Activated CD4-positive, alpha-beta T cell treated with anti-CD3 and anti-CD28 coated beads, Interleukin-2, amount 10 ng/mL, durations not matched to agents 7 days and 5 days (primary cell): ENCODE results near the gene G6PC2. TPM values are rescaled to one million over a fixed set of nuclear protein-coding genes. Genes with fewer than 3 reads are reported as not detected.
A peak's percentile ranks its signal among the peaks of the same experiment; 100 is the strongest.

Source experiments
- CTCF ChIA-PET: fragments of 350-600 bp; sonication (Branson Sonifier 250); formaldehyde crosslinking; loops from one replicate; lab custom pipeline; 2021; ENCODE audit warnings: antibody characterized with exemption; lab: Charles Lee
- POLR2A ChIA-PET: fragments of 350-600 bp; sonication (Branson Sonifier 250); formaldehyde crosslinking; loops from one replicate; lab custom pipeline; 2021; ENCODE audit warnings: antibody characterized with exemption; lab: Charles Lee
- DNase-seq: peaks from one replicate; pipeline ENCODE4 v3.0.0-alpha.2; 2020
- H3K27ac Mint-ChIP-seq: one replicate; pipeline ENCODE4 v1.8.0; 2021; ENCODE audit warnings: mild to moderate bottlenecking, moderate library complexity, mixed read lengths
- H3K27me3 Mint-ChIP-seq: one replicate; pipeline ENCODE4 v1.8.0; 2021; ENCODE audit warnings: mixed read lengths
- H3K36me3 Mint-ChIP-seq: one replicate; pipeline ENCODE4 v1.8.0; 2021; ENCODE audit warnings: low read depth, mixed read lengths
- H3K4me1 Mint-ChIP-seq: one replicate; pipeline ENCODE4 v1.8.0; 2021; ENCODE audit warnings: mixed read lengths
- H3K4me3 Mint-ChIP-seq: one replicate; pipeline ENCODE4 v1.8.0; 2021; ENCODE audit warnings: mild to moderate bottlenecking, moderate library complexity, mixed read lengths
- H3K9me3 Mint-ChIP-seq: one replicate; pipeline ENCODE4 v1.8.0; 2021; ENCODE audit warnings: mixed read lengths
- total RNA-seq, 2 experiments: library from RNA; stranded (reverse); gene quantifications; one replicate each; pipeline ENCODE4 v1.2.3, GENCODE V29; 2021

Gene G6PC2
- total RNA-seq, 2 experiments from 2014 or later, result not detected

DNA sequence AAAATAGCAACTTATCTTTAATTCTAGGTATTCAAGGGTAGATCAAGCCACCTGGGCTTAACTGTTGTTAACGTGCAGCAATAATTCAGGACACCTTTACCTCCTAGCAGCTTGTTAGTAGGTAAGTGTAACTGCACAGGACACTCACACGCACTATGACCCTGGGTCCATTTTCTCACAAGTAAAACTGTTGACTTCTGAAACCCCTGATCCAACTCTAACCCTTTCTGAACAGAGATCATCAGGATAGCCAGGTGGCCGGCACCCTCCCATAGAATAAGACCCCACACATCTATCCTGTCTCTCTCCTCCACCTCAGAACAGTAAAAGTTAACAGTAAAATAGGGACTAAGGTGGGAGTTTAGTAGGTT, 11.5 kb upstream of the G6PC2 start:
- peak overlapping the region; percentile 90 for H3K4me3 Mint-ChIP-seq
- ChIA-PET CTCF (no interaction called here), POLR2A (interaction anchor here (0.6 kb wide), 1 partner anchor 14 kb away, joined by 5 read pairs; no protein-coding TSS in a partner anchor)
- peaks cover 24% of the 10 kb centered on the region for H3K27me3 Mint-ChIP-seq
- peaks cover 35% of the 10 kb centered on the region for H3K4me1 Mint-ChIP-seq
- peaks cover 39% of the 10 kb centered on the region for H3K36me3 Mint-ChIP-seq
- peak overlapping the region; percentile 98 for H3K27ac Mint-ChIP-seq
- no peaks in the 10 kb centered on the region for H3K9me3 Mint-ChIP-seq
- DNase-seq, result peak; percentile 8

DNA sequence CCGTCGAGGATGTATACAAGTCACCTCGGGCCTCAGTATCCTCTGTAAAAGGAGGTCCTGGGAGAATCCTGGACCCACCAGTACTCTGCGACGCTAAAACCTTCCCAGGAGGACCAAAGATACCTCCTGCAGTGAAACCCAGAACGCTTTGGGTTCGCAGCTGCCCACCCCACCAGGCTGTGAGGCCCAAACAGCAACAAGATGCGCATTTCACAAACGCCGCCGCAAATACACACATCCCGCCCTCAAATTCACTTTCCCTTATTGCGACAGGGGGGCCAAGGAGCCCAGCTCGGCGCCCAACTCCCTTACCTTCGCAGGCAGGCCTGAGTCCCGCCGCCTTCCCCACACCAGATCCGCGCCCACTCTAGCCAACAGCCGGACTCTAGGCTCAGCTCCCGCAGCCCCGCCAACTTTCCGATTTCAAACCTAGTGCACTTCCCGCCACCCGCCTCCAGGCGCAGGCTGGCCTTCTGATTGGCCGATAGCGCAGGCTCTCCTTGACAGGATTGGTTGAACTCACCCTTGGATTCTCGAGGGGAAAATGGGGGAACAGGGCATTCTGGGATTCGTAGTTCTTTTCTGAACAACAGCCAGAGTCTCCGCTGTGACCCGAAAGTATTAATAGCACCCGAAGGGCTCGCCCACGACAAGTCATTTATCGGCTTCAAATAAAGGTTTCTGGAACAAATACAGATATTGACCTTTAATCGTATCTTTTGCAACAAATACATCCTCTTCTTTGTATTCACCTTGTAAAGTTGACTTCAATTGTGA, 10.9 kb upstream of the G6PC2 start, which contains the start of gene SPC25:
Gene SPC25, minus strand, starts transcription at position 425 of the 777 bp plus-strand sequence. CDS start 911 bp downstream, outside the sequence.
- H3K4me1 Mint-ChIP-seq, result peaks cover 32% of the 10 kb centered on the region
- no peaks in the 10 kb centered on the region for H3K9me3 Mint-ChIP-seq
- peak within 1 kb of the TSS; percentile 98 for H3K27ac Mint-ChIP-seq
- DNase-seq, result peak; percentile 94
- ChIA-PET POLR2A (interaction anchor here (0.6 kb wide), 1 partner anchor 15 kb away, joined by 5 read pairs; no protein-coding TSS in a partner anchor), CTCF (interaction anchor here (0.7 kb wide), 1 partner anchor 13 kb away, joined by 3 read pairs; no protein-coding TSS in a partner anchor)
- H3K36me3 Mint-ChIP-seq, result peaks cover 35% of the 10 kb centered on the region
- peaks cover 28% of the 10 kb centered on the region for H3K27me3 Mint-ChIP-seq
- peak within 1 kb of the TSS; percentile 90 for H3K4me3 Mint-ChIP-seq

DNA sequence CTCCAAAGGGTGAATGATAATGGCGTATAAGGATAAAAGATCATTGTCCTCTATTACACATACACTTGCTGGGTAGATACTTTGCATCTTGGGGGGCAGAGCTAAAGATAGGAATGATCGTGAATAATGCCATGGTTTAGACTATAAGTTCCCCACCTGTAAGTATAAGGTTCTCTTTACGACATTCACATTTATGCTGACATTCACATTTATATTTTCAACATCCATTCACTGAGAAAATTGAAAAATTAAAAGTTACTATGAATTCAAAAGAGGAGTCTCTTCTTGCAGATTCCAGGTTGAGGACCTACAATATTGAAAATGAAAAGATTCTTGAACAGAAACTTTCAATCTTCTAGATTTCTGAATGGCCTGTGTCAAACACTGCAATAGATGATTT, 8.8 kb upstream of the G6PC2 start:
- peaks cover 38% of the 10 kb centered on the region for H3K27me3 Mint-ChIP-seq
- H3K4me1 Mint-ChIP-seq, result peaks cover 24% of the 10 kb centered on the region
- H3K4me3 Mint-ChIP-seq, result no peak overlapping the region
- ChIA-PET POLR2A (no interaction called here), CTCF (interaction anchor here (1.0 kb wide), 1 partner anchor 12 kb away, joined by 3 read pairs; no protein-coding TSS in a partner anchor)
- peaks cover 18% of the 10 kb centered on the region for H3K36me3 Mint-ChIP-seq
- no peak overlapping the region for H3K27ac Mint-ChIP-seq
- DNase-seq, result no peak
- no peaks in the 10 kb centered on the region for H3K9me3 Mint-ChIP-seq

DNA sequence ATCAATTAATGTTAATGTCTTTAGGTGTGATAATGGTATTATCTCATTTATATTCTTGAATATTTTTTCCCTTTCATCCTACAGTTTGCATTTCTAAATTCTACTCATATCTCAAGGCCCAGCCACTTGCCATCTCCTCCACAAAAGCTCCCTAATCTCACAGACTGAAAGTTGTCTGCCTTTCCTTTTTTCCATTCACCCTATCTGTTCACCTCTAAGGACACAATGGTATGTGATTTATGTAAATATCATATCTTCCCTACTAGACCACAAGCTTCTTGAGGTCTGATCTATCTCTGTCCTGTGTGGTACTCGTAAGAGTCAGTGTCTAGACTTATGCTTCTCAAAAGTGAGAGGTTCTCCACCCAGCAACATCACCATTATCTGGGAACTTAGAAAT, 7.0 kb upstream of the G6PC2 start:
- Mint-ChIP-seq H3K36me3 (peaks cover 6% of the 10 kb centered on the region), H3K27me3 (peaks cover 39% of the 10 kb centered on the region), H3K4me1 (peaks cover 16% of the 10 kb centered on the region), H3K4me3 (no peak overlapping the region), H3K27ac (no peak overlapping the region), H3K9me3 (no peaks in the 10 kb centered on the region)
- ChIA-PET POLR2A (no interaction called here), CTCF (no interaction called here)
- DNase-seq, result no peak

DNA sequence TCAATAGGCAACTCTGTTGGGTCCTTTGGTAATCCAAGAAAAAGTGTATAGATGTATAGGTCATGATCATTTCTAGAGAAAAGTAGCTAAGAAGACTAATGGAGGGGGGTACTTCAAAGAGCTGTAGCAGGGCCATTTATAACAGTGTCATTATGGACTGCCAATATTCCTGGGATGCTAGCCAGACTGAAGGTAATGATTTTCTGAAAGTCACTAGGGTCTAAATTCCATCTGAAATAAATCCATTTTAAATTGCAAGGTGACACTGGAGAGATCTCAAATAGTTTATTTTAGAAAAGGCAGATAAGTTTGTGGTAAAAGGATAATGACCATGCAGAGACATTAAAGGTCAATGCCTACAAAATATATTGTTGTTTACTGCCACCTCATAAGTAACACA, 6.4 kb upstream of the G6PC2 start:
- CTCF ChIA-PET, result no interaction called here
- POLR2A ChIA-PET, result no interaction called here
- Mint-ChIP-seq H3K36me3 (peaks cover 3% of the 10 kb centered on the region), H3K4me1 (peaks cover 9% of the 10 kb centered on the region), H3K27ac (no peak overlapping the region), H3K4me3 (no peak overlapping the region), H3K9me3 (no peaks in the 10 kb centered on the region), H3K27me3 (peaks cover 43% of the 10 kb centered on the region)
- DNase-seq, result no peak

DNA sequence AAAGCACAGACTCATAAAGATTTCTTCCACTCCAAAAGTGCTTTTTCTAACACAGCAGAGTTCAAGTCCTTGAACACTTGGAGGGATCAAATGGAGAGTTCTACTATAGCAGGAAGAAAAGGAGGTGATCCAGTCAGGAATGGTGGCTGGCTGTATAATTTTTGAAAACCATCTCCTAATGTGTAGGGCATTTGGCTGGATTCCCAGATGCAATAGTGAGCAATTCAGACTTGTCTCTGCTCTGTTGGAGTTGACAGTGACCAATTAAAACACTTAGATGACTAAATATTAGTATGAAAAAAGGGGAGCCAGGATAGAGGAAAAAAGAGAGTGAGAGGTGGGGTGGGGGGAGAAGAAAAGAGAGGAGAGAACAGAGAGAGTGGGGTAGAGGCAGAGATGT, 5.3 kb upstream of the G6PC2 start:
- H3K9me3 Mint-ChIP-seq, result no peaks in the 10 kb centered on the region
- POLR2A ChIA-PET, result no interaction called here
- H3K27me3 Mint-ChIP-seq, result peaks cover 51% of the 10 kb centered on the region
- H3K4me3 Mint-ChIP-seq, result no peak overlapping the region
- peaks cover 1% of the 10 kb centered on the region for H3K4me1 Mint-ChIP-seq
- no peaks in the 10 kb centered on the region for H3K36me3 Mint-ChIP-seq
- no peak for DNase-seq
- H3K27ac Mint-ChIP-seq, result no peak overlapping the region
- CTCF ChIA-PET, result no interaction called here

DNA sequence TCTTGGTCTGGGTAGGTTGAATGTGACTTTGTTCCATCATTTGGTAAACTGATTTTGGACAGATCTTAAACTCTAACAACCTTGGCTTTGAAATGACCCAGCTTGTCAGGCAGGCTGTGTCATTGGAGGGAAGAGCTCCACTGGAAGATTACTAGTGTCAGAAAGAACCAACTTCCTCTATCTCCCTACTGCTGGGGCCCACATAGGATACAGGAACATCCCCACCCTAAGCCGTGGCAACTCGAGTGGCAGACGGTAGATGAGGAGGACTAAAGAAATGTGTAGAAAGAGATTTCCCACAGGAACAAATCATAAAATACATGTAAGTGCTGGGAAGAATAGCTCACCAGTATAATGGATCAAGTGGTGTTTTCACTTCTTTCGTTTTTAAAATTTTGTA, 4.3 kb upstream of the G6PC2 start:
- no peaks in the 10 kb centered on the region for H3K36me3 Mint-ChIP-seq
- no peaks in the 10 kb centered on the region for H3K4me1 Mint-ChIP-seq
- no peak overlapping the region for H3K4me3 Mint-ChIP-seq
- no peak for DNase-seq
- H3K27ac Mint-ChIP-seq, result no peak overlapping the region
- POLR2A ChIA-PET, result no interaction called here
- H3K27me3 Mint-ChIP-seq, result peaks cover 50% of the 10 kb centered on the region
- CTCF ChIA-PET, result interaction anchor here (1.0 kb wide), 1 partner anchor 13 kb away, joined by 3 read pairs; no protein-coding TSS in a partner anchor
- H3K9me3 Mint-ChIP-seq, result no peaks in the 10 kb centered on the region

DNA sequence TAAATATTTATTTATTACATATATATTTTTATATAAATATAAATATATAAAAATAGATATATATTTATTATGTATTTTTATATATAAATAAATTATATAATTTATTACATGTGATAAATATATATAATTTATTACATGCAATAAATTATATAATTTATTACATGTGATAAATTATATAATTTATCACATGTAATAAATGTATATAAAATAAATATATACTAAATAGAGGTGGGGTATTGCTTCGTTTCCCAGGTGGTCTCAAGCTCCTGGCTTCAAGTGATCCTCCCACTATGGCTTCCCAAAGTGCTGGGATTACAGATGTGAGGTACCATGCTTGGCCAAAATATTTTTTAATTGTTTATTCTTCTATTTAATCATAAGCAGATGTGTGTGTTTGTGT, 3.6 kb upstream of the G6PC2 start:
- Mint-ChIP-seq H3K9me3 (no peaks in the 10 kb centered on the region), H3K4me3 (no peak overlapping the region), H3K4me1 (no peaks in the 10 kb centered on the region), H3K36me3 (no peaks in the 10 kb centered on the region), H3K27ac (no peak overlapping the region), H3K27me3 (peaks cover 47% of the 10 kb centered on the region)
- CTCF ChIA-PET, result interaction anchor here (1.0 kb wide), 1 partner anchor 12 kb away, joined by 3 read pairs; no protein-coding TSS in a partner anchor
- DNase-seq, result no peak
- POLR2A ChIA-PET, result no interaction called here

DNA sequence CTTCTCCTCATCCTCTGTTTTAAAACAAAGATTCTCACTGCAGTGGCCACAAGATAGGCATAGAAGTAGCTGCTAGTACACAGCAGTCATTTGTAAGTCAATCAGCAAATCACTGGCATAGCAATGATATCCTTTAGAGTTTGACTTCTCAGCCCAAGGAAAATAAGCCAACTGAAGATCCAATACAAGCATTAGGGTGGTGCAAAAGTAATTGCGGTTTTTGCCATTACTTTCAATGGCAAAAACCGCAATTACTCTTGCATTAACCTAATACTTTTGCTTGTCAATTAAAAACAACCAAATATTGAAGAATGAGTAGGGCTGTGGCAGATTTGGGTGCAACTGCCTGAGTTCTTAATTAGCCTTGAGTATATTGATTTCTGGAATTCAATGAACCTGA, 2.8 kb downstream of the G6PC2 start:
- peaks cover 51% of the 10 kb centered on the region for H3K27me3 Mint-ChIP-seq
- CTCF ChIA-PET, result no interaction called here

DNA sequence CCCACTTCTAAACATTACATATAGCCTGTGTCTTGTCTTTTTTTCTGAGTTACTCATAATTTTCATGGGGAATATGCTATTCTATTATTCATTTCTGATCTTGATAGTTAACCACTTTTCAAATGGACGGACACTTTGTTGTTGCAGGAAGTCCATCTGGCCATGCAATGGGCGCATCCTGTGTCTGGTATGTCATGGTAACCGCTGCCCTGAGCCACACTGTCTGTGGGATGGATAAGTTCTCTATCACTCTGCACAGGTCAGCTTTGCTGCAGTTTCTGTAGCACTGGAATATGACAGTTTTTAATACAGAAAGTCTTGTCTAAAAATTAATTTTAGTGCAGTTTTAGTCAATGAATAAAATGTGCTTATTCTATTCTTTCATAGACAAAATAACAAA, 3.3 kb downstream of the G6PC2 start:
- H3K36me3 Mint-ChIP-seq, result no peaks in the 10 kb centered on the region
- no peak for DNase-seq
- no peaks in the 10 kb centered on the region for H3K4me1 Mint-ChIP-seq
- ChIA-PET CTCF (no interaction called here), POLR2A (no interaction called here)
- H3K27me3 Mint-ChIP-seq, result peaks cover 52% of the 10 kb centered on the region
- H3K27ac Mint-ChIP-seq, result no peak overlapping the region
- H3K9me3 Mint-ChIP-seq, result no peaks in the 10 kb centered on the region
- no peak overlapping the region for H3K4me3 Mint-ChIP-seq

More for the DNA sequence above, 2.8 kb downstream of the G6PC2 start:
- no peak for DNase-seq
- H3K4me3 Mint-ChIP-seq, result no peak overlapping the region
- POLR2A ChIA-PET, result no interaction called here
- H3K27ac Mint-ChIP-seq, result no peak overlapping the region
- H3K36me3 Mint-ChIP-seq, result no peaks in the 10 kb centered on the region
- H3K4me1 Mint-ChIP-seq, result no peaks in the 10 kb centered on the region
- no peaks in the 10 kb centered on the region for H3K9me3 Mint-ChIP-seq

DNA sequence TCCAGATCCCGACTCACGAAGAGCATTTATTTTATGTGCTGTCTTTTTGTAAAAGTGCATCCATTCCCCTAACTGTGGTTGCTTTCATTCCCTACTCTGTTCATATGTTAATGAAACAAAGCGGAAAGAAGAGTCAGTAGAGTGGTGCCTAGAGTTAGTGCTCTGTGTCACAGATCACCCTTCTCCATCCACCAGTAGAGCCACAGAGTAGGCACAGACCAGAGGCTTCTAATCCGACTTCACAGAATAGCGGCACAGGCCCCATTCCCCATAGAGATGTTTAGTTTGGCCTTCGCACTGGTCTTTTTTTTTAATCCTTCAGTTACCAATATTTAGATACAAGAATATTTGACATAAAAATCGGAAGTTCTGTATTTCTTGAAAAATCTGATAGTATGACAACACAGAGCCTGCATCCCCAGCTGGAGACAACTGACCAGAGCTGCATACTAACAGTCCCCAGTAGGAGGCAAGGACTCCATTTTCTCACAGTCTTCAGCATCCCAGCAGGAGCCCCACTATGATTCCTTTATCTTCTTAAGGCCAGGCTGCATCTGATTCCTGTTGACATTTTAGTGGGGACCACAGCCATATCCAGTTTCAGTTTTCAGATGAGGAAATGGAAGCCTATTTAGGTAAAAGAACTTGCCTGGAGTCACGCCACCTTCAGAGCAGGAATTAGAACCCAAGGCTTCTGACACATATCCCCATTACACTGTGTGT, 7.0 kb downstream of the G6PC2 start:
- no peaks in the 10 kb centered on the region for H3K9me3 Mint-ChIP-seq
- peaks cover 6% of the 10 kb centered on the region for H3K4me1 Mint-ChIP-seq
- H3K4me3 Mint-ChIP-seq, result no peak overlapping the region
- no peak overlapping the region for H3K27ac Mint-ChIP-seq
- POLR2A ChIA-PET, result no interaction called here
- DNase-seq, result no peak
- H3K27me3 Mint-ChIP-seq, result peaks cover 55% of the 10 kb centered on the region
- H3K36me3 Mint-ChIP-seq, result no peaks in the 10 kb centered on the region
- CTCF ChIA-PET, result interaction anchor here (0.5 to 0.6 kb wide), 2 partner anchors 20 to 40 kb away, joined by 3 to 5 read pairs; no protein-coding TSS in a partner anchor

DNA sequence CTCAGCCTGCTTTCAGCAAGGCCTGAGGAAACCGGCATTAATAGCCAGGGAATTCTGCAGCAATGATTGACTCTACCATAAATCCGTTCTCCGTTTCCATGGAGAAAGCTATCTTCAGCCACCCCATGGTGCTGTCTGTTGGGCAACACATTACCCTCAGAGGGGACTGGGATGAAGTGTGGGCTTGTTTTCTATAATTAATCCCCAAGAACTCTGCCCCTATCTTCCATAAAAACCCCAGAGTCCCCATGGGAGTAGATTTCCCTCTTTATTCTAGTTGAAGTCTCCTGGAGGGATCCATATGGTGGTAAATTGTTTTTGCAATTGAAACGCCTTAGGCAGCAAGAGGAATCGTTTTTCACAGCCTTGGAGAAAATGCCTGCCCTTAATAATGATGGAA, 9.2 kb downstream of the G6PC2 start:
- H3K27ac Mint-ChIP-seq, result no peak overlapping the region
- CTCF ChIA-PET, result no interaction called here
- POLR2A ChIA-PET, result no interaction called here

DNA sequence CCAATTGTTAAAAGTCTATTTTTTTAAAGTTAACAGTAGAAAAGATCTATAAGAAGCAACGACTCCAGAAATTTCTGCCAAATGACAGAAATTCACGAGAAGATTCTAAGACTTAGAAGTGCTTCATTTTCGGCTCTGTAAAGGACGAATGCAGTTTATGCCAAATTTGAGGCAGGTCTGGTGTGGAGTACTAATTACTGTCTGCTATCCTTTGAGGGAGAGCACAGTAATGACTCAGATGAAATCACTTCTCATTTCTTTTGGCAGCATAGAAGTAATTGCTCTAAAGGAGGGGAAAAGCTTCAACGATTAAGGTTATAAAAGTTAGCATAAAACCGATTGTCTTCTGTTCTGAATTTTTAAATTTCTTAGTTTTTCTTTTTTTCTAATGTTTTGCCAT, 11.4 kb downstream of the G6PC2 start:
- CTCF ChIA-PET, result no interaction called here
- H3K4me3 Mint-ChIP-seq, result peak overlapping the region; percentile 32
- POLR2A ChIA-PET, result no interaction called here

More for the DNA sequence above, 9.2 kb downstream of the G6PC2 start:
- Mint-ChIP-seq H3K4me1 (peaks cover 9% of the 10 kb centered on the region), H3K27me3 (peaks cover 47% of the 10 kb centered on the region), H3K36me3 (peaks cover 3% of the 10 kb centered on the region), H3K9me3 (peaks cover 6% of the 10 kb centered on the region), H3K4me3 (no peak overlapping the region)
- no peak for DNase-seq

More for the DNA sequence above, 11.4 kb downstream of the G6PC2 start:
- H3K27ac Mint-ChIP-seq, result no peak overlapping the region
- H3K36me3 Mint-ChIP-seq, result peaks cover 6% of the 10 kb centered on the region
- DNase-seq, result no peak
- H3K9me3 Mint-ChIP-seq, result peaks cover 14% of the 10 kb centered on the region
- H3K4me1 Mint-ChIP-seq, result peaks cover 21% of the 10 kb centered on the region
- H3K27me3 Mint-ChIP-seq, result peaks cover 32% of the 10 kb centered on the region
